H9 (cell line): ENCODE results near the gene CAMK2B. TPM values are rescaled to one million over a fixed set of nuclear protein-coding genes. Genes with fewer than 3 reads are reported as not detected.

Source experiments
- DNase-seq: peaks from one replicate; pipeline ENCODE4 v3.0.0-alpha.2; 2017
- H2AFZ ChIP-seq: one replicate; pipeline ENCODE4 v1.6.1; 2013; ENCODE audit warnings: mild to moderate bottlenecking, low read length, control low read depth, moderate library complexity
- H2AK5ac ChIP-seq: 2 replicates; pipeline ENCODE4 v1.6.1; 2013; ENCODE audit warnings: low read length, control low read depth, mixed read lengths; ENCODE audit not compliant: insufficient read length
- H2BK120ac ChIP-seq: one replicate; pipeline ENCODE4 v1.6.1; 2013; ENCODE audit warnings: low read depth, mild to moderate bottlenecking, low read length, control low read depth, inconsistent platforms; ENCODE audit not compliant: poor library complexity, severe bottlenecking
- H2BK12ac ChIP-seq: 2 replicates; pipeline ENCODE4 v1.6.1; 2013; ENCODE audit warnings: low read length, control low read depth, mixed read lengths, low read depth; ENCODE audit not compliant: insufficient read length
- H2BK15ac ChIP-seq: 2 replicates; pipeline ENCODE4 v1.6.1; 2013; ENCODE audit warnings: low read depth, low read length, control low read depth
- H2BK20ac ChIP-seq: one replicate; pipeline ENCODE4 v1.6.1; 2013; ENCODE audit warnings: low read depth, mild to moderate bottlenecking, low read length, control low read depth, inconsistent platforms; ENCODE audit not compliant: poor library complexity, severe bottlenecking
- H2BK5ac ChIP-seq: 2 replicates; pipeline ENCODE4 v1.6.1; 2013; ENCODE audit warnings: low read length, control low read depth, mixed read lengths; ENCODE audit not compliant: insufficient read length
- H3K14ac ChIP-seq: 2 replicates; pipeline ENCODE4 v1.6.1; 2013; ENCODE audit warnings: low read length, control low read depth; ENCODE audit not compliant: insufficient read depth
- H3K18ac ChIP-seq: 2 replicates; pipeline ENCODE4 v1.6.1; 2013; ENCODE audit warnings: low read depth, mild to moderate bottlenecking, mixed read lengths, low read length, control low read depth; ENCODE audit not compliant: insufficient read length
- H3K23ac ChIP-seq: 2 replicates; pipeline ENCODE4 v1.6.1; 2013; ENCODE audit warnings: low read length, control low read depth, mixed read lengths, low read depth; ENCODE audit not compliant: insufficient read length
- H3K23me2 ChIP-seq: 2 replicates; pipeline ENCODE4 v1.6.1; 2013; ENCODE audit warnings: low read depth, mild to moderate bottlenecking, mixed read lengths, low read length, control low read depth; ENCODE audit not compliant: insufficient read length, poor library complexity, severe bottlenecking
- H3K27ac ChIP-seq: 2 replicates; pipeline ENCODE4 v1.5.1; 2013; ENCODE audit warnings: low read length, control low read depth, mixed read lengths, low read depth; ENCODE audit not compliant: insufficient read length
- H3K27me3 ChIP-seq: 2 replicates; pipeline ENCODE4 v1.6.1; 2013; ENCODE audit warnings: low read length, control low read depth, inconsistent platforms; ENCODE audit not compliant: insufficient read depth
- H3K4ac ChIP-seq: 2 replicates; pipeline ENCODE4 v1.6.1; 2013; ENCODE audit warnings: low read depth, mild to moderate bottlenecking, control low read depth, inconsistent platforms, low read length, moderate library complexity
- H3K4me1 ChIP-seq: 2 replicates; pipeline ENCODE4 v1.6.1; 2013; ENCODE audit warnings: low read length, control low read depth, inconsistent platforms; ENCODE audit not compliant: insufficient read depth
- H3K4me2 ChIP-seq: 2 replicates; pipeline ENCODE4 v1.6.1; 2013; ENCODE audit warnings: low read length, control low read depth, mixed read lengths; ENCODE audit not compliant: insufficient read length, insufficient read depth
- H3K56ac ChIP-seq: 2 replicates; pipeline ENCODE4 v1.6.1; 2013; ENCODE audit warnings: low read depth, mild to moderate bottlenecking, mixed read lengths, low read length, control low read depth; ENCODE audit not compliant: insufficient read length
- H3K79me1 ChIP-seq: 2 replicates; pipeline ENCODE4 v1.6.1; 2013; ENCODE audit warnings: low read depth, mild to moderate bottlenecking, moderate library complexity, low read length, control low read depth, inconsistent platforms; ENCODE audit not compliant: insufficient read depth, poor library complexity, severe bottlenecking
- H3K79me2 ChIP-seq: 2 replicates; pipeline ENCODE4 v1.6.1; 2013; ENCODE audit warnings: low read length, control low read depth, inconsistent platforms; ENCODE audit not compliant: insufficient read depth
- H3K9ac ChIP-seq: 2 replicates; pipeline ENCODE4 v1.6.1; 2013; ENCODE audit warnings: low read length, control low read depth, mixed read lengths; ENCODE audit not compliant: insufficient read length; ENCODE audit errors: extremely low read depth
- H3K9me3 ChIP-seq: one replicate; pipeline ENCODE4 v1.6.1; 2013; ENCODE audit warnings: low read depth, low read length, inconsistent platforms; ENCODE audit not compliant: control insufficient read depth
- H3T11ph ChIP-seq: one replicate; pipeline ENCODE4 v1.6.1; 2013; ENCODE audit warnings: mild to moderate bottlenecking, low read length, control low read depth, inconsistent platforms
- H4K20me1 ChIP-seq: one replicate; pipeline ENCODE4 v1.6.1; 2013; ENCODE audit not compliant: control insufficient read depth, insufficient read length, insufficient read depth
- H4K5ac ChIP-seq: 2 replicates; pipeline ENCODE4 v1.6.1; 2013; ENCODE audit warnings: low read depth, mild to moderate bottlenecking, mixed read lengths, low read length, control low read depth; ENCODE audit not compliant: insufficient read length
- H4K8ac ChIP-seq: replicated peaks from 2 replicates; pipeline ENCODE4 v1.6.1; 2013; ENCODE audit warnings: low read length, control low read depth, mixed read lengths, low read depth; ENCODE audit not compliant: insufficient read length
- H4K91ac ChIP-seq: 2 replicates; pipeline ENCODE4 v1.6.1; 2013; ENCODE audit warnings: low read depth, mild to moderate bottlenecking, moderate library complexity, mixed read lengths, low read length, control low read depth; ENCODE audit not compliant: insufficient read length
- H3K27ac Mint-ChIP-seq, 3 experiments: 2 replicates in 2 of 3; 3 replicates in 1 of 3; pipeline ENCODE4 v1.8.0; 2020 to 2021; ENCODE audit warnings: mixed read lengths in 3 of 3, mild to moderate bottlenecking in 1 of 3, moderate library complexity in 1 of 3
- H3K27me3 Mint-ChIP-seq: 2 replicates; pipeline ENCODE4 v1.8.0; 2021; ENCODE audit warnings: low read depth, mild to moderate bottlenecking, moderate library complexity, mixed read lengths
- H3K36me3 Mint-ChIP-seq, 3 experiments: 2 replicates in 2 of 3; 3 replicates in 1 of 3; pipeline ENCODE4 v1.8.0; 2020 to 2021; ENCODE audit warnings: low read depth in 3 of 3, mixed read lengths in 3 of 3; ENCODE audit not compliant: insufficient read depth in 1 of 3
- H3K4me1 Mint-ChIP-seq, 2 experiments: 2 replicates each; pipeline ENCODE4 v1.8.0; 2020; ENCODE audit warnings: mixed read lengths in 2 of 2
- H3K4me3 Mint-ChIP-seq, 2 experiments: 2 replicates in 1 of 2; 3 replicates in 1 of 2; pipeline ENCODE4 v1.8.0; 2020 to 2021; ENCODE audit warnings: mild to moderate bottlenecking in 2 of 2, mixed read lengths in 2 of 2, moderate library complexity in 1 of 2
- H3K9me3 Mint-ChIP-seq, 2 experiments: 2 replicates in 1 of 2; 3 replicates in 1 of 2; pipeline ENCODE4 v1.8.0; 2020; ENCODE audit warnings: mild to moderate bottlenecking in 2 of 2, mixed read lengths in 2 of 2, moderate library complexity in 1 of 2
- WGBS: extraction: QIAGEN DNeasy Blood & Tissue Kit; methylation state at CpG from one replicate; pipeline ENCODE4 v1.1.7; 2013; ENCODE audit warnings: missing lambda C conversion rate, low lambda C conversion rate, mixed read lengths; ENCODE audit not compliant: insufficient read length; ENCODE audit errors: extremely low coverage; 5-methylcytosine and 5-hydroxymethylcytosine counted together
- total RNA-seq: library from RNA; stranded (reverse); gene quantifications from 2 replicates; pipeline ENCODE4 v1.2.1, GENCODE V29; 2021
- TF ChIP-seq, protein P1 (sequence below): fragments of 200-600 bp; sonication (generic); conservative IDR thresholded peaks from 3 replicates; pipeline ENCODE4 v1.8.0; 2021; ENCODE audit warnings: antibody characterized with exemption, mild to moderate bottlenecking

The CAMK2B gene
- total RNA-seq, 1 experiment from 2014 or later: 0.17 TPM

DNA sequence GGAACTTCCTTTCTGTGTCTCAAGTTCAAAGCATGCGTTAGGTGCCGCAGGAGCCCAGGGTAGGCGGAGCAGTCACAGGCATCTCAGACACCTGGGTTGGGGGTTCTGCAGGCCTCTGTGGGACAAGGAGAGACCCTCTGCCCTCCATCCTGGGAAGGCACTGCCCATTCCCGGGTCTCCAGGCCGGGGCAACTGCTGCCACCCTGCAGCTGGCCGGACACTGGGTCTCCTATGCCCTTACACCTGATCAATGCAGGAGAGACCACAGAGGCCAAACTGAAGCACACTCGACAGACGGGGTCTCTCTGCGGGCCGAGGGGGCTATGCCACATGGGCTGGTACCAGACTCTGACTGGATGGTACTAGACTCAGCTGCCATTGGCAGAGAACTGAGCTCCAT is 87.7 kb downstream of the CAMK2B start:
- no peak overlapping the region for H4K5ac ChIP-seq
- no peak overlapping the region for H3T11ph ChIP-seq
- H3K18ac ChIP-seq: no peak overlapping the region
- H3K4ac ChIP-seq: no peak overlapping the region
- H3K4me2 ChIP-seq: no peak overlapping the region
- Mint-ChIP-seq H3K27ac (no peak overlapping the region), H3K36me3 (peaks cover 0 to 1% (median 0%) of the 10 kb centered on the region in 3 experiments; a peak in 1 of 7 replicates), H3K4me3 (no peak overlapping the region), H3K27me3 (no peaks in the 10 kb centered on the region; the same call in 1 of the 2 replicates), H3K9me3 (no peaks in the 10 kb centered on the region), H3K4me1 (peaks cover 9 to 18% of the 10 kb centered on the region in 2 experiments)
- H2BK120ac ChIP-seq: no peak overlapping the region
- TF ChIP-seq, protein P1, sequence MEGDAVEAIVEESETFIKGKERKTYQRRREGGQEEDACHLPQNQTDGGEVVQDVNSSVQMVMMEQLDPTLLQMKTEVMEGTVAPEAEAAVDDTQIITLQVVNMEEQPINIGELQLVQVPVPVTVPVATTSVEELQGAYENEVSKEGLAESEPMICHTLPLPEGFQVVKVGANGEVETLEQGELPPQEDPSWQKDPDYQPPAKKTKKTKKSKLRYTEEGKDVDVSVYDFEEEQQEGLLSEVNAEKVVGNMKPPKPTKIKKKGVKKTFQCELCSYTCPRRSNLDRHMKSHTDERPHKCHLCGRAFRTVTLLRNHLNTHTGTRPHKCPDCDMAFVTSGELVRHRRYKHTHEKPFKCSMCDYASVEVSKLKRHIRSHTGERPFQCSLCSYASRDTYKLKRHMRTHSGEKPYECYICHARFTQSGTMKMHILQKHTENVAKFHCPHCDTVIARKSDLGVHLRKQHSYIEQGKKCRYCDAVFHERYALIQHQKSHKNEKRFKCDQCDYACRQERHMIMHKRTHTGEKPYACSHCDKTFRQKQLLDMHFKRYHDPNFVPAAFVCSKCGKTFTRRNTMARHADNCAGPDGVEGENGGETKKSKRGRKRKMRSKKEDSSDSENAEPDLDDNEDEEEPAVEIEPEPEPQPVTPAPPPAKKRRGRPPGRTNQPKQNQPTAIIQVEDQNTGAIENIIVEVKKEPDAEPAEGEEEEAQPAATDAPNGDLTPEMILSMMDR: no peak
- no peaks in the 10 kb centered on the region for H3K79me2 ChIP-seq
- H2BK5ac ChIP-seq: no peak overlapping the region
- no CpG with 5 or more reads among the region's 10 CpGs for WGBS
- H2BK15ac ChIP-seq: no peak overlapping the region
- no peaks in the 10 kb centered on the region for H3K9me3 ChIP-seq
- no peak overlapping the region for H2AFZ ChIP-seq
- no peak for DNase-seq
- H4K20me1 ChIP-seq: peaks cover 3% of the 10 kb centered on the region
- H3K23ac ChIP-seq: no peak overlapping the region
- H4K91ac ChIP-seq: no peak overlapping the region
- no peak overlapping the region for H3K27ac ChIP-seq
- no peaks in the 10 kb centered on the region for H3K27me3 ChIP-seq
- no peak overlapping the region; the same call in 1 of the 2 replicates for H3K14ac ChIP-seq
- no peak overlapping the region for H2AK5ac ChIP-seq
- H3K79me1 ChIP-seq: no peaks in the 10 kb centered on the region
- no peak overlapping the region for H2BK12ac ChIP-seq
- no peak overlapping the region for H4K8ac ChIP-seq
- H3K23me2 ChIP-seq: no peaks in the 10 kb centered on the region
- no peak overlapping the region for H3K9ac ChIP-seq
- no peak overlapping the region for H3K56ac ChIP-seq
- H3K4me1 ChIP-seq: no peaks in the 10 kb centered on the region
- H2BK20ac ChIP-seq: no peak overlapping the region
